Kidney (tissue), 14 donors: Measurements from ENCODE around the gene TRIM44. TPM values are rescaled to one million over a fixed set of nuclear protein-coding genes. Genes with fewer than 3 reads are reported as not detected.

ENCODE experiments used
- DNase-seq, 5 donors: peaks; one replicate each; pipeline ENCODE4 v3.0.0-alpha.2; 2013 to 2020
- FAIRE-seq: peaks from 2 replicates; lab custom pipeline; 2012; peaks lifted over from hg19 to GRCh38; lab: Jason Lieb, UNC
- H3K27ac ChIP-seq, 2 donors: one replicate each; pipeline ENCODE4 v1.7.0; 2013; ENCODE audit warnings: low read depth in 2 of 2, low read length in 2 of 2, inconsistent platforms in 1 of 2
- H3K27me3 ChIP-seq: one replicate; pipeline ENCODE4 v1.7.1; 2013; ENCODE audit warnings: low read length, inconsistent platforms; ENCODE audit not compliant: control insufficient read depth, insufficient read depth
- H3K36me3 ChIP-seq, 3 donors: one replicate each; pipeline versions ENCODE4 v1.7.0 to v1.7.1; 2013; ENCODE audit warnings: low read length in 3 of 3, control low read depth in 1 of 3, inconsistent platforms in 1 of 3; ENCODE audit not compliant: insufficient read depth in 3 of 3, control insufficient read depth in 2 of 3
- H3K4me1 ChIP-seq, 3 donors: one replicate each; pipeline versions ENCODE4 v1.7.0 to v1.7.1; 2013; ENCODE audit warnings: low read length in 3 of 3, inconsistent platforms in 1 of 3, low read depth in 1 of 3; ENCODE audit not compliant: control insufficient read depth in 2 of 3, insufficient read depth in 2 of 3
- H3K4me3 ChIP-seq, 3 donors: one replicate each; pipeline versions ENCODE4 v1.7.0 to v1.8.1; 2013; ENCODE audit warnings: low read length in 3 of 3, control low read depth in 1 of 3, inconsistent platforms in 1 of 3
- H3K9ac ChIP-seq, 3 donors: one replicate each; pipeline versions ENCODE4 v1.7.0 to v1.7.1; 2013; ENCODE audit warnings: low read length in 3 of 3, control low read depth in 1 of 3, inconsistent platforms in 1 of 3
- H3K9me3 ChIP-seq, 3 donors: one replicate each; pipeline versions ENCODE4 v1.7.0 to v1.7.1; 2013; ENCODE audit warnings: low read length in 3 of 3, control low read depth in 1 of 3, inconsistent platforms in 1 of 3; ENCODE audit not compliant: control insufficient read depth in 2 of 3, insufficient read depth in 1 of 3
- CTCF ChIP-seq: IDR thresholded peaks from 3 replicates; pipeline ENCODE4 v1.5.1; 2012; ENCODE audit warnings: mild to moderate bottlenecking, moderate library complexity, borderline replicate concordance; ENCODE audit not compliant: insufficient read depth; ENCODE audit errors: extremely low read depth
- intact Hi-C: fragments of 100-400 bp; cut with DNase I; formaldehyde crosslinking; loops from one replicate; pipeline ENCODE4 v1.11.1; 2022
- polyA plus RNA-seq: library from polyadenylated mRNA; stranded (reverse); fragments of 350-450 nt; fragmentation: Illumina TruSeq; extraction: RNeasy Lipid Tissue Mini Kit (QIAGEN cat#74804); gene quantifications from one replicate; pipeline ENCODE4 v1.2.3, GENCODE V29; 2014; ENCODE audit warnings: low read depth, low replicate concordance; ENCODE audit not compliant: insufficient read depth
- total RNA-seq: library from RNA; stranded (reverse); fragmentation: NEBNext Ultra II Directional; extraction: Animal tissue kit (Norgen Biotek cat#: 25700); gene quantifications from one replicate; pipeline ENCODE4 v1.2.1, GENCODE V29; 2021
- donor health status: control.
- donor health status: control.
- donor health status: control.
- donor health status: control.
- donor health status: control.
- donor health status: DM: yes; HTN: yes; CAD: no.
- donor health status: Normal renal cell carcinoma (clear cell type).

TRIM44 gene
- total and polyA plus RNA-seq, 2 donors from 2014 or later = 14.5 to 88.9 TPM

- peak overlapping the region; percentile 17 to 72 for H3K27ac ChIP-seq
- no peaks in the 10 kb centered on the region for H3K9me3 ChIP-seq
- no peaks in the 10 kb centered on the region for H3K27me3 ChIP-seq
- no peak for TF ChIP-seq CTCF
- peaks cover 9 to 19% (median 18%) of the 10 kb centered on the region in 3 donors for H3K4me1 ChIP-seq
- H3K4me3 ChIP-seq = no peak overlapping the region
- FAIRE-seq (no peak), DNase-seq (no peak)
- H3K36me3 ChIP-seq = peaks cover 0 to 2% (median 2%) of the 10 kb centered on the region in 3 donors
- intact Hi-C loops = no loop called here
- H3K9ac ChIP-seq = no peak overlapping the region
Measured at GRCh38 chr11:35735411-35735810, 72.8 kb downstream of the TRIM44 start.

- Histone ChIP-seq H3K27ac (peak overlapping the region in 1 of 2 donors; percentile 72), H3K9me3 (no peaks in the 10 kb centered on the region), H3K27me3 (no peaks in the 10 kb centered on the region), H3K36me3 (peaks cover 0 to 2% (median 1%) of the 10 kb centered on the region in 3 donors), H3K4me1 (peaks cover 9 to 19% (median 18%) of the 10 kb centered on the region in 3 donors), H3K9ac (no peak overlapping the region), H3K4me3 (no peak overlapping the region)
- DNase-seq (peak in 2 of 5 donors; percentile 46 to 76), FAIRE-seq (no peak)
- TF ChIP-seq CTCF = no peak
- intact Hi-C loops = no loop called here
Measured at GRCh38 chr11:35735903-35736302, 73.3 kb downstream of the TRIM44 start.

GRCh38 chr11:35736952-35737351 lies 74.4 kb downstream of the TRIM44 start:
- no peak for FAIRE-seq
- H3K4me1 ChIP-seq = peaks cover 9 to 19% (median 18%) of the 10 kb centered on the region in 3 donors

More at GRCh38 chr11:35736952-35737351, 74.4 kb downstream of the TRIM44 start:
- Histone ChIP-seq H3K9ac (no peak overlapping the region), H3K4me3 (no peak overlapping the region), H3K9me3 (no peaks in the 10 kb centered on the region), H3K27ac (peak overlapping the region; percentile 44 to 61), H3K36me3 (peaks cover 0 to 2% (median 0%) of the 10 kb centered on the region in 3 donors), H3K27me3 (no peaks in the 10 kb centered on the region)
- TF ChIP-seq CTCF = no peak
- intact Hi-C loops = no loop called here
- DNase-seq = no peak
